ENCODE data around the gene PCBP4.

PCBP4 gene

GRCh38 chr3:51928438-51928837 is 38.8 kb downstream of the PCBP4 start:
- no peaks in the 10 kb centered on the region for H3K4me1 ChIP-seq (ENCODE audit: control insufficient read depth, insufficient read depth, low read length, unreplicated experiment)
- no peak overlapping the region for H3K4me3 ChIP-seq (ENCODE audit: low read depth, low read length)
- H2AFZ ChIP-seq (ENCODE audit: low read length, unreplicated experiment), result no peak overlapping the region
- H3K36me3 ChIP-seq (ENCODE audit: insufficient read depth, low read length), result no peaks in the 10 kb centered on the region
- H3K79me2 ChIP-seq (ENCODE audit: control insufficient read depth, insufficient read depth, low read length, unreplicated experiment), result no peaks in the 10 kb centered on the region
- H3K27me3 ChIP-seq (ENCODE audit: insufficient read depth, low read length), result no peaks in the 10 kb centered on the region
- no peak overlapping the region for H3K27ac ChIP-seq (ENCODE audit: low read depth, low read length)

GRCh38 chr3:51927061-51927977 is 39.9 kb downstream of the PCBP4 start:
- Histone ChIP-seq H3K4me1 (ENCODE audit: control insufficient read depth, insufficient read depth, low read length, unreplicated experiment) (no peaks in the 10 kb centered on the region), H2AFZ (ENCODE audit: low read length, unreplicated experiment) (no peak overlapping the region), H3K27me3 (ENCODE audit: insufficient read depth, low read length) (peaks cover 3% of the 10 kb centered on the region; the same call in 1 of the 2 replicates), H3K36me3 (ENCODE audit: insufficient read depth, low read length) (no peaks in the 10 kb centered on the region), H3K27ac (ENCODE audit: low read depth, low read length) (no peak overlapping the region), H3K4me3 (ENCODE audit: low read depth, low read length) (no peak overlapping the region), H3K79me2 (ENCODE audit: control insufficient read depth, insufficient read depth, low read length, unreplicated experiment) (no peaks in the 10 kb centered on the region)

- Histone ChIP-seq H3K36me3 (ENCODE audit: insufficient read depth, low read length) (no peaks in the 10 kb centered on the region), H3K27ac (ENCODE audit: low read depth, low read length) (no peak overlapping the region), H2AFZ (ENCODE audit: low read length, unreplicated experiment) (no peak overlapping the region), H3K27me3 (ENCODE audit: insufficient read depth, low read length) (peaks cover 38% of the 10 kb centered on the region), H3K79me2 (ENCODE audit: control insufficient read depth, insufficient read depth, low read length, unreplicated experiment) (no peaks in the 10 kb centered on the region), H3K4me3 (ENCODE audit: low read depth, low read length) (no peak overlapping the region), H3K4me1 (ENCODE audit: control insufficient read depth, insufficient read depth, low read length, unreplicated experiment) (no peaks in the 10 kb centered on the region)
Observed at GRCh38 chr3:51921081-51921578, 46.1 kb downstream of the PCBP4 start.

GRCh38 chr3:51916418-51916817 is 50.8 kb downstream of the PCBP4 start:
- no peaks in the 10 kb centered on the region for H3K4me1 ChIP-seq (ENCODE audit: control insufficient read depth, insufficient read depth, low read length, unreplicated experiment)
- H2AFZ ChIP-seq (ENCODE audit: low read length, unreplicated experiment), result no peak overlapping the region
- no peak overlapping the region for H3K4me3 ChIP-seq (ENCODE audit: low read depth, low read length)
- no peak overlapping the region for H3K27ac ChIP-seq (ENCODE audit: low read depth, low read length)
- H3K27me3 ChIP-seq (ENCODE audit: insufficient read depth, low read length), result peaks cover 47% of the 10 kb centered on the region
- H3K36me3 ChIP-seq (ENCODE audit: insufficient read depth, low read length), result no peaks in the 10 kb centered on the region
- no peaks in the 10 kb centered on the region for H3K79me2 ChIP-seq (ENCODE audit: control insufficient read depth, insufficient read depth, low read length, unreplicated experiment)

GRCh38 chr3:51908026-51908425 is 59.2 kb downstream of the PCBP4 start:
- H3K27me3 ChIP-seq (ENCODE audit: insufficient read depth, low read length), result peaks cover 4% of the 10 kb centered on the region; the same call in 1 of the 2 replicates
- no peak overlapping the region for H3K27ac ChIP-seq (ENCODE audit: low read depth, low read length)
- H2AFZ ChIP-seq (ENCODE audit: low read length, unreplicated experiment), result no peak overlapping the region
- H3K79me2 ChIP-seq (ENCODE audit: control insufficient read depth, insufficient read depth, low read length, unreplicated experiment), result no peaks in the 10 kb centered on the region
- no peak overlapping the region for H3K4me3 ChIP-seq (ENCODE audit: low read depth, low read length)
- H3K36me3 ChIP-seq (ENCODE audit: insufficient read depth, low read length), result no peaks in the 10 kb centered on the region
- H3K4me1 ChIP-seq (ENCODE audit: control insufficient read depth, insufficient read depth, low read length, unreplicated experiment), result no peaks in the 10 kb centered on the region

Data from ACC112 (cell line).